ENCODE results near the gene ADAMTS13. TPM values are rescaled to one million over a fixed set of nuclear protein-coding genes. Genes with fewer than 3 reads are reported as not detected.

The ADAMTS13 gene
- total RNA-seq, 1 donor from 2014 or later: 1.2 TPM

GRCh38 chr9:133488686-133489252 is 66.6 kb downstream of the ADAMTS13 start:
- Mint-ChIP-seq H3K4me1 (ENCODE audit: low read depth) (peaks cover 6% of the 10 kb centered on the region), H3K4me3 (no peak overlapping the region), H3K36me3 (ENCODE audit: low read depth) (no peaks in the 10 kb centered on the region), H3K9me3 (no peaks in the 10 kb centered on the region), H3K27me3 (ENCODE audit: insufficient read depth) (peaks cover 2% of the 10 kb centered on the region), H3K27ac (no peak overlapping the region)
- intact Hi-C loops (cut with micrococcal nuclease): loop anchor here (5.0 kb wide), 1 partner anchor 141 kb away; the partner anchor contains the start of genes MED22 and RPL7A
- no peak for DNase-seq (ENCODE audit: low spot score)

GRCh38 chr9:133489253-133490190 is 67.4 kb downstream of the ADAMTS13 start:
- Mint-ChIP-seq H3K4me3 (no peak overlapping the region), H3K9me3 (no peaks in the 10 kb centered on the region)
- intact Hi-C loops (cut with micrococcal nuclease): loop anchor here (5.0 kb wide), 1 partner anchor 142 kb away; the partner anchor contains the start of genes MED22 and RPL7A

GRCh38 chr9:133490201-133490681 is 68.1 kb downstream of the ADAMTS13 start:
- H3K4me1 Mint-ChIP-seq (ENCODE audit: low read depth): peaks cover 6% of the 10 kb centered on the region
- DNase-seq (ENCODE audit: low spot score): no peak
- H3K4me3 Mint-ChIP-seq: no peak overlapping the region
- H3K9me3 Mint-ChIP-seq: no peaks in the 10 kb centered on the region
- no peaks in the 10 kb centered on the region for H3K36me3 Mint-ChIP-seq (ENCODE audit: low read depth)
- intact Hi-C loops (cut with micrococcal nuclease): no loop called here
- H3K27me3 Mint-ChIP-seq (ENCODE audit: insufficient read depth): no peaks in the 10 kb centered on the region
- H3K27ac Mint-ChIP-seq: no peak overlapping the region

More at GRCh38 chr9:133489253-133490190, 67.4 kb downstream of the ADAMTS13 start:
- H3K27ac Mint-ChIP-seq: no peak overlapping the region
- no peaks in the 10 kb centered on the region for H3K27me3 Mint-ChIP-seq (ENCODE audit: insufficient read depth)
- no peaks in the 10 kb centered on the region for H3K36me3 Mint-ChIP-seq (ENCODE audit: low read depth)
- no peak for DNase-seq (ENCODE audit: low spot score)
- H3K4me1 Mint-ChIP-seq (ENCODE audit: low read depth): peaks cover 6% of the 10 kb centered on the region

GRCh38 chr9:133490865-133491655 is 68.9 kb downstream of the ADAMTS13 start:
- H3K36me3 Mint-ChIP-seq (ENCODE audit: low read depth): no peaks in the 10 kb centered on the region
- no peaks in the 10 kb centered on the region for H3K9me3 Mint-ChIP-seq
- no peak overlapping the region for H3K4me3 Mint-ChIP-seq
- H3K27ac Mint-ChIP-seq: no peak overlapping the region
- H3K27me3 Mint-ChIP-seq (ENCODE audit: insufficient read depth): no peaks in the 10 kb centered on the region
- intact Hi-C loops (cut with micrococcal nuclease): no loop called here
- H3K4me1 Mint-ChIP-seq (ENCODE audit: low read depth): peaks cover 5% of the 10 kb centered on the region
- DNase-seq (ENCODE audit: low spot score): no peak

- Mint-ChIP-seq H3K9me3 (no peaks in the 10 kb centered on the region), H3K4me1 (ENCODE audit: low read depth) (no peaks in the 10 kb centered on the region), H3K27me3 (ENCODE audit: insufficient read depth) (no peaks in the 10 kb centered on the region), H3K4me3 (no peak overlapping the region), H3K36me3 (ENCODE audit: low read depth) (no peaks in the 10 kb centered on the region), H3K27ac (no peak overlapping the region)
- intact Hi-C loops (cut with micrococcal nuclease): no loop called here
- DNase-seq (ENCODE audit: low spot score): no peak
Observed at GRCh38 chr9:133491656-133491925, 69.4 kb downstream of the ADAMTS13 start.

GRCh38 chr9:133492061-133493021 is 70.2 kb downstream of the ADAMTS13 start:
- Mint-ChIP-seq H3K27ac (no peak overlapping the region), H3K27me3 (ENCODE audit: insufficient read depth) (no peaks in the 10 kb centered on the region), H3K9me3 (no peaks in the 10 kb centered on the region), H3K4me1 (ENCODE audit: low read depth) (no peaks in the 10 kb centered on the region), H3K36me3 (ENCODE audit: low read depth) (no peaks in the 10 kb centered on the region), H3K4me3 (no peak overlapping the region)
- intact Hi-C loops (cut with micrococcal nuclease): no loop called here
- no peak for DNase-seq (ENCODE audit: low spot score)

- H3K27me3 Mint-ChIP-seq (ENCODE audit: insufficient read depth): no peaks in the 10 kb centered on the region
- no peaks in the 10 kb centered on the region for H3K4me1 Mint-ChIP-seq (ENCODE audit: low read depth)
- intact Hi-C loops (cut with micrococcal nuclease): no loop called here
Observed at GRCh38 chr9:133493428-133493827, 71.3 kb downstream of the ADAMTS13 start.

GRCh38 chr9:133493845-133494540 is 71.8 kb downstream of the ADAMTS13 start:
- intact Hi-C loops (cut with micrococcal nuclease): no loop called here
- DNase-seq (ENCODE audit: low spot score): no peak
- H3K27ac Mint-ChIP-seq: no peak overlapping the region
- no peaks in the 10 kb centered on the region for H3K4me1 Mint-ChIP-seq (ENCODE audit: low read depth)
- H3K27me3 Mint-ChIP-seq (ENCODE audit: insufficient read depth): no peaks in the 10 kb centered on the region
- H3K9me3 Mint-ChIP-seq: no peaks in the 10 kb centered on the region
- no peak overlapping the region for H3K4me3 Mint-ChIP-seq
- H3K36me3 Mint-ChIP-seq (ENCODE audit: low read depth): no peaks in the 10 kb centered on the region

More at GRCh38 chr9:133493428-133493827, 71.3 kb downstream of the ADAMTS13 start:
- no peak for DNase-seq (ENCODE audit: low spot score)
- Mint-ChIP-seq H3K4me3 (no peak overlapping the region), H3K27ac (no peak overlapping the region), H3K36me3 (ENCODE audit: low read depth) (no peaks in the 10 kb centered on the region), H3K9me3 (no peaks in the 10 kb centered on the region)

- no peaks in the 10 kb centered on the region for H3K9me3 Mint-ChIP-seq
- intact Hi-C loops (cut with micrococcal nuclease): no loop called here
- no peak overlapping the region for H3K27ac Mint-ChIP-seq
- no peak for DNase-seq (ENCODE audit: low spot score)
- H3K4me3 Mint-ChIP-seq: no peak overlapping the region
- H3K27me3 Mint-ChIP-seq (ENCODE audit: insufficient read depth): no peaks in the 10 kb centered on the region
- no peaks in the 10 kb centered on the region for H3K36me3 Mint-ChIP-seq (ENCODE audit: low read depth)
- no peaks in the 10 kb centered on the region for H3K4me1 Mint-ChIP-seq (ENCODE audit: low read depth)
Observed at GRCh38 chr9:133494636-133495326, 72.6 kb downstream of the ADAMTS13 start.

- peaks cover 5% of the 10 kb centered on the region for H3K9me3 Mint-ChIP-seq
- intact Hi-C loops (cut with micrococcal nuclease): no loop called here
Observed at GRCh38 chr9:133495327-133496293, 73.4 kb downstream of the ADAMTS13 start.

More at GRCh38 chr9:133495327-133496293, 73.4 kb downstream of the ADAMTS13 start:
- no peaks in the 10 kb centered on the region for H3K36me3 Mint-ChIP-seq (ENCODE audit: low read depth)
- DNase-seq (ENCODE audit: low spot score): no peak
- no peaks in the 10 kb centered on the region for H3K27me3 Mint-ChIP-seq (ENCODE audit: insufficient read depth)
- no peak overlapping the region for H3K4me3 Mint-ChIP-seq
- H3K4me1 Mint-ChIP-seq (ENCODE audit: low read depth): no peaks in the 10 kb centered on the region
- H3K27ac Mint-ChIP-seq: no peak overlapping the region
